SHP77 (cell line): ENCODE results near the gene ETV6.

ENCODE experiments used
- DNase-seq, 2 experiments: peaks; one replicate each; lab custom pipeline; 2025; lab: John Stamatoyannopoulos, UW

The ETV6 gene

GRCh38 chr12:11645391-11645790 lies 4.1 kb upstream of the ETV6 start:
- no peak for DNase-seq

- DNase-seq, result peak; percentile 46 to 60
Observed at GRCh38 chr12:11648514-11649412, 711 bp upstream of the ETV6 start.

- DNase-seq, result no peak
Observed at GRCh38 chr12:11650286-11651281, 1.1 kb downstream of the ETV6 start.

DNA sequence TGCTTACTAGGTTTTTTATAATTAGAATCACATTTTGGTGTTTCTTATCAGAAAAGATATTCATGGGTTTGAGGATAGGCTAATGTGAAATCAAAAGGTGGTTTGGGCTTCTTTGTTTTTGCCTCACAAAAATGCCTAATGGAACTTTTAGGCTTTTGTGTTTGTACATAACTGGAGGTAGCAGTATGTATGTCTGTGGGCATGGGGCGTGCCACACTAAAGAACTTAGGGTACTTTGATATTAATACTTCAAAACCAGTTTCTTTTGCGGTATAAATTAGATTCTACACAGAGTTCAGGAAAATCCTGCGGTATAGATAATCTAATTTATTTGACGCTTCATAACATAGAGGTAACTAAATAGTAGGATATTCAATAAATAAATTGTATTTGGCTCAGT lies 1.9 kb downstream of the ETV6 start:
- no peak for DNase-seq

DNA sequence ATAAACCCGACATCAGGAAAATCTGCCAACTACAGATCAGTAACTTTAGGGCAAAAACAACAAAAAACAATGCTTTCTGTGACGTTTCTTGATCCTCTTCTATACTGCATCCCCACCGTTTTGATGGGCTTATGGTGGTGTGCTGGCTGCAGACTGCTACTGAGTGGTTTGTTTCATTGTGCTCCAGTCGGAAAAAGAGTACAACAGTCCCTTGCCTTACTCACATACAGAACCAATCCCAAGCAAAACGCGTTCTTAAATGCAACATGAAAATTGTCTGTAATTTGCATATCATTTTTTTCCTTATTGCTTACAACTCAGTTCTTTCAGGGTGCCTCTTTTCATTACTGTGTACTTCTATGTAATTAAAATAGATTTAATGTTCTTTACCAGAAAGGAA lies 2.3 kb downstream of the ETV6 start:
- no peak for DNase-seq

DNA sequence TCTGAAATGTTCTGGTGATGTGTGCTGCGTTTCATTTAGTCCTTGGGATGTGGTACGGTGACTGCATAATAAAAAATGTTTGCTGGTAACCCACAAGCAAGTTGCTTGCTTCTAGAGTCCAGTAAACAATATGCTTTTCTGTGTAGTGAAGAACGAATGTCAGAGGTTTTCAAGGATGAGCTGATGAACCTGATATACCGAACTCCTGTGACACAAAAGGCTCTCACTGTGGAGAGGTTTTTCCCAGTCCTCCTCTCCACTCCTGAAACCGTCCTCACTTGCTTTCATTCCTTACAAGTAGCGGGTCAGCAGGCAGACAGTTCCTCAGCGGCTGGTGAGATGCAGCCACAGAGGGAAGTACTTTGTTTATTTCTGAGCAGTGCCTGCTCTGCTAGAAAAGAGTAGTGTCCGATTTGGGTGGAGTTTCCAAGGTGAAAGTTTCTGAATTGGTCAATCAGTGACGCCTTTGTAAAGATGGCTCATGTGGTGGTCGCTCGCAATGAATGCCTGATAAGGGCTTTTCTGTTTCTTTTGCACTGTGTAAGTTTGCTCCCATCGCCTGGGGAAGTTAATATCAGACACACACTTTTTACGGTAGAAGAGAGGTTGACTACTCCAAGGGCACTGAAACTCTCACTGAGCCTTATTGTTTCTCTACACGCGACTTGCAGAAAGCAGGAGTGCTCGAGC lies 3.0 kb downstream of the ETV6 start:
- no peak for DNase-seq

GRCh38 chr12:11653215-11653753 lies 3.8 kb downstream of the ETV6 start:
- no peak for DNase-seq

DNA sequence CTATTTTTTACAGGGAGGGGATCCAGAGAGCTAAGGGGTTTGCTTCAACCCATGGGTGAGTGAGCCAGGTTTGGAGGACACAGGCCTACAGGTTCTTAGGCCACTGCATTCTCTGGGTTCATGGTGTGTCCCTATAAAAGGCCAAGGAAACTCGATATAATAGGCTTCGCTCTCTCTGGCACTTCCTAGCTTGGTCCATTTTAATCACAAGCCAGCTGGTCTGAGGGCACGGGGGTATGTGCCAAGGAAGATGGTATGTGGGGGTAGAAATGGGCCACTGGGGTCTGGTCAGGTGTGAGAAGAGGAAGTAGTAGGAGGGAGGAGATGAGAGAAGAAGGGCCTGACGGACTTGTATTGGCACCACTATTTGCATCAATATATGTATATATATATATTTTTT lies 4.9 kb downstream of the ETV6 start:
- no peak for DNase-seq

DNA sequence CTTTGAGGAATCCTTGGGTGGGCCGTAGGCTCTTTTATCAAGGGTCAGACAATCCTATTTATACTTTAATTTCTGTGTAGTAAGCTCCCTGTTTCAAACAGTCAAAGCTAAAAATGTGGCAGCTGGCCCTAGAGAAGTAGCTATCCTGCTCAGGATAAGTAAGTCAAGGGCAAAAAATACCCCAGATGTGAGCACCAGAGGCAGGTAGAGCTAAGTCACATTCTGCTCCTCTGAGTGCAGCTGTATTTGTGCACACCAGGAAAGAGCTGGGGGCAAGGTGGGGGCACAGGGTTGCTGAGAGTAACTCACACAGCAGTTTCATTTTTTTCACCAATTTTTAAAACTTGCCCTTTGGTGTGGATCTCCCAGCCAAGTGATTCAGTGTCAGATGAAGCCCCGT lies 5.3 kb downstream of the ETV6 start:
- DNase-seq, result no peak

DNA sequence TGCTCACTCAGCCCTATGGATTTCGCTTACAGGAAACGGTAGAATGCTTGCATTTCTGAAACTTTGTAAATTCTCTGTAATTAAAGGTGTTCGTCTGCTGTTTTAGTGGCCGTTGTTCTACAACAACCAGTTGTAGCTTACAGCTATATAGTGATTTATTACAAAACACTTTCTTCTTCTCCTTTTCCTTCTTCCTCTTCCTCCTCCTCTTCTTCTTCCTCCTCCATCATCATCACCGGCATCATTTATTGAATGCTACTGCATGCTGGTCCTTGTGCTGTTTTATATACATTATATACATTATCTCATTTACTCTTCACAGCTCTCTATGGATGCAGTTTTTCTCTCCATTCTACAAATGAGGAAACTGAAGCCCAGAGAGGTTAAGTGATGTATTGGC lies 6.4 kb downstream of the ETV6 start:
- DNase-seq, result no peak

GRCh38 chr12:11656550-11656949 lies 7.1 kb downstream of the ETV6 start:
- no peak for DNase-seq

- DNase-seq, result no peak
Observed at GRCh38 chr12:11657511-11657910, 8.0 kb downstream of the ETV6 start.

DNA sequence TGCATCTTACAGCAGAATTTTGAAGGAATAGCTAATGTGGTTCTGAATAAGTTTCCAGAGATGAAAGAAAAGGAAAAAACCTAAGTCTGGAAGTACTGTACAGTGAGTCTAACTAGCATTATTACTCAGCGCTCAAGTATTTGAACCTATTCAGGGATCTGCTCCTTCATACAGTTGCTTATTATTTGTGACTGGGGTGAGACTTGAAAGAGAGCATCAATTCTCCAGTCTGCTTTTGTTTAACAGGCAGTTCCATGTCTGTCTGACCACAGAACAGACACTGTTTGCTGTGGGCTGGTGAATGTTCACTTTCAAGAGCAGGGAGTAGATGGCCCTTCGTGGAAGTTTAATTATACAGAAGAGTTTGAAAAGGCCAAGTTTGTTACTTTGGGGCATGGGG lies 9.3 kb downstream of the ETV6 start:
- no peak for DNase-seq

GRCh38 chr12:11660624-11661023 lies 11.2 kb downstream of the ETV6 start:
- no peak for DNase-seq

- DNase-seq, result no peak
Observed at GRCh38 chr12:11661491-11662089, 12.1 kb downstream of the ETV6 start.

DNA sequence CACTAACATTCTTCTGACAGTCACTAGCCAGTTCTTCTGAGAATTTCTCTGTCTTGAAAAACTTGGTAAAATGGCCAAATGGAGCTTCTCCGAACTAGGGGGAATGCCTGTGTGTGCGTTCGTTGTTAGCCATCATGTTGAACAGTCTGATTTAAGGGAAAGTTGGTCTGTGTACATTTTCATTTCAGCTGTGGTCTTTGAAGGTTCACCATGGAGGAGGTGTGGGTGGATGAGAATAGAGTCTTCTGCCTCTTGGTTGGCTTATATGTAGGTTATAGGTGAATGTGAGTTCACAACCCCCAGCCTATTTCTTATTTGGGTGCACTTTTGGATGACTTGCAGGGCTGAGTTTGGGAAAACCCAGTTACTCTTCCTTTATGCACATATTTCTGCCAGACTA lies 12.9 kb downstream of the ETV6 start:
- no peak for DNase-seq

GRCh38 chr12:11663130-11663529 lies 13.7 kb downstream of the ETV6 start:
- DNase-seq, result no peak

GRCh38 chr12:11664101-11664500 lies 14.6 kb downstream of the ETV6 start:
- no peak for DNase-seq

GRCh38 chr12:11666131-11667050 lies 16.9 kb downstream of the ETV6 start:
- no peak for DNase-seq

DNA sequence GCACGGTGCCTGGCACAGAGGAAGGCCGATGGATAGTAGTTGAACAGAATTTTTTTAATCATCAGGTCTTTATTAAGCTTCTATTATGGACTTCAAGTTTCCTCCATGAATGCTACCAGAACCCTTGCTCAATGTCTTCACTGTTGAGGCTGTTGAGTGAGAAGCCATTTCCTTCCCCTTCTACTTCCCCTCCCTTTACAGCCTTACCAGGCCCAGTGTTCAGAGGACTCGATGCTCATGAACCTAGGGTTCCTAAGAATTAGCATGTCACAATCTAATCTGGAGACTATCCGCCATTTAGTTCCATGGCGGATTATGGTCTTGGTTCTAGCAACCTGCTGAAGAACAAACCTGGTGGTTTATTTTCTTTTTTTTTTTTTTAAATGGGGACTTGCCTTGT lies 17.7 kb downstream of the ETV6 start:
- DNase-seq, result no peak
